SK-N-MC (cell line): Measurements from ENCODE around the gene SLC10A1.

Source experiments
- EZH2 ChIP-seq: fragments of 200-600 bp; sonication (generic); IDR thresholded peaks from one replicate; pipeline ENCODE4 v1.6.1; 2017; ENCODE audit warnings: antibody characterized with exemption
- FOXP2 ChIP-seq: optimal IDR thresholded peaks from 2 replicates; pipeline ENCODE3; 2011; ENCODE audit warnings: mild to moderate bottlenecking, moderate library complexity; ENCODE audit not compliant: insufficient read depth; ENCODE audit errors: extremely low read length, control extremely low read depth
- POLR2AphosphoS5 ChIP-seq: IDR thresholded peaks from 2 replicates; pipeline ENCODE4 v1.6.1; 2012; ENCODE audit warnings: mild to moderate bottlenecking, low read depth, low read length, borderline replicate concordance

GRCh38 chr14:69841656-69842055, 44.6 kb upstream of the SLC10A1 start:
- TF ChIP-seq EZH2 (no peak), POLR2AphosphoS5 (no peak), FOXP2 (no peak)
